ENCODE data around the gene MARCHF3. TPM values are rescaled to one million over a fixed set of nuclear protein-coding genes. Genes with fewer than 3 reads are reported as not detected.

The MARCHF3 gene
- total RNA-seq, 1 experiment from 2014 or later: 0.61 TPM

DNA sequence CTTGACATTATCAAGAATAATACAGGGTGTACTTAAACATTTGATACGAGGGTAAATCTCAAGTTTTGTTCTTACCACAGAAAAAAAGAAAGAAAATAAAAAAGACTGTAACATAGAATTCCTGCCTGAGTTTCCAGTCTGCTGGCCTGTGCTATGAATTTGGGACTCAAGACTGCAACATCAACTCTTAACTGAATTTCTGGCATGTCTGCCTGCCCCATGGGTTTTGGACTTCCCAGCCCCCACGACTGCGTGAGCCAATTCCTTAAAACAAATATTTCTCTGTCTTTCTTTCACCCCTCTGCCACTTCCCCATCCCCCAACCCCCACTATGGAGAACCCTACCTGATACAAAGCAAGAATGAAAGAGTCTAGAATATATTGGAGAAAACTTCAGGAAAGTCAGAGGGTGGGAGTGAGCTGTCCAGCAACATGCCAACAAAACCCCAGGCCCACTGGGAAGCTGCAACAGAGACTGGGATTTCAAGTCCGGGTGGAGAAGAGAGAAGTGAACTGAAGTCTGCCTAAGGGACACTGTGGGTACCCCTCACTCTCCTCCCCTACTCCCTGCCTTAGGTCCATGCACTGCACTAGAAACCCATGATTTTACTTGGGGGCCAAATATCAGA lies 43.0 kb downstream of the MARCHF3 start:
- CTCF ChIA-PET: no interaction called here
- Mint-ChIP-seq H3K9me3 (ENCODE audit: unreplicated experiment) (no peaks in the 10 kb centered on the region), H3K4me1 (ENCODE audit: low read depth, unreplicated experiment) (no peaks in the 10 kb centered on the region), H3K4me3 (ENCODE audit: unreplicated experiment) (no peak overlapping the region), H3K36me3 (ENCODE audit: insufficient read depth, unreplicated experiment) (no peaks in the 10 kb centered on the region), H3K27me3 (ENCODE audit: insufficient read depth, unreplicated experiment) (peaks cover 4% of the 10 kb centered on the region), H3K27ac (ENCODE audit: unreplicated experiment) (no peak overlapping the region)
- TF ChIP-seq, protein P1, sequence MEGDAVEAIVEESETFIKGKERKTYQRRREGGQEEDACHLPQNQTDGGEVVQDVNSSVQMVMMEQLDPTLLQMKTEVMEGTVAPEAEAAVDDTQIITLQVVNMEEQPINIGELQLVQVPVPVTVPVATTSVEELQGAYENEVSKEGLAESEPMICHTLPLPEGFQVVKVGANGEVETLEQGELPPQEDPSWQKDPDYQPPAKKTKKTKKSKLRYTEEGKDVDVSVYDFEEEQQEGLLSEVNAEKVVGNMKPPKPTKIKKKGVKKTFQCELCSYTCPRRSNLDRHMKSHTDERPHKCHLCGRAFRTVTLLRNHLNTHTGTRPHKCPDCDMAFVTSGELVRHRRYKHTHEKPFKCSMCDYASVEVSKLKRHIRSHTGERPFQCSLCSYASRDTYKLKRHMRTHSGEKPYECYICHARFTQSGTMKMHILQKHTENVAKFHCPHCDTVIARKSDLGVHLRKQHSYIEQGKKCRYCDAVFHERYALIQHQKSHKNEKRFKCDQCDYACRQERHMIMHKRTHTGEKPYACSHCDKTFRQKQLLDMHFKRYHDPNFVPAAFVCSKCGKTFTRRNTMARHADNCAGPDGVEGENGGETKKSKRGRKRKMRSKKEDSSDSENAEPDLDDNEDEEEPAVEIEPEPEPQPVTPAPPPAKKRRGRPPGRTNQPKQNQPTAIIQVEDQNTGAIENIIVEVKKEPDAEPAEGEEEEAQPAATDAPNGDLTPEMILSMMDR (IDR thresholded peaks at IDR 0.05; ENCODE audit: insufficient read depth in 1 of 2, low read depth in 1 of 2, low read length in 1 of 2, severe bottlenecking in 1 of 2, unreplicated experiment in 1 of 2): no peak
- DNase-seq: no peak
- Histone ChIP-seq H3K9me3 (no peaks in the 10 kb centered on the region), H3K4me3 (ENCODE audit: low read depth, low read length) (no peak overlapping the region), H3K27me3 (replicated peaks; ENCODE audit: control insufficient read depth, insufficient read depth, low read length) (no peaks in the 10 kb centered on the region), H3K4me1 (no peaks in the 10 kb centered on the region), H3K36me3 (ENCODE audit: control insufficient read depth, insufficient read depth, low read length) (no peaks in the 10 kb centered on the region)
- no TSS peak for BruUV-seq (replicated peaks)
- intact Hi-C loops (cut with micrococcal nuclease; ENCODE audit: unreplicated experiment): no loop called here
- POLR2A ChIA-PET: no interaction called here

DNA sequence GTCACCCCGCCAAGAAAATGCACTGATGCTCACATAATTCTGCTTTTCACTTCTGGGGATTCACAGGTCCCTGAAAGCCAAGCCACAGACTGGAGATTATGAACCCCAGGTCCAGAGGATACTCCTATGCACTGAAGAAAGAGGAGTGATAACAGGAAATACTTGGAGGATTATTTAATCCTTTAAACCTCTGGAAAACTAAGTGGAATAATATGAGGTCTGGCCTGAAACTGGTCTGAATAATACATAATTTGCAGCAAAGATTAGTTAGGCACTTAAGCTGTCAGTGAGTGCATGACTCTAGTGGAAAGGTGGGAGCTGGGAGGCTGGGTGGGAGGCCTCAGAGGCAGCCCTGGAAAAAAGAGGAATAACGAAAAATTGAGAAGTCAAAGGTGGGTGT lies 45.7 kb downstream of the MARCHF3 start:
- H3K36me3 ChIP-seq (ENCODE audit: control insufficient read depth, insufficient read depth, low read length): no peaks in the 10 kb centered on the region
- DNase-seq: no peak
- H3K9me3 ChIP-seq: no peaks in the 10 kb centered on the region
- CTCF ChIA-PET: no interaction called here
- Mint-ChIP-seq H3K9me3 (ENCODE audit: unreplicated experiment) (no peaks in the 10 kb centered on the region), H3K27ac (ENCODE audit: unreplicated experiment) (no peak overlapping the region), H3K4me1 (ENCODE audit: low read depth, unreplicated experiment) (no peaks in the 10 kb centered on the region), H3K4me3 (ENCODE audit: unreplicated experiment) (no peak overlapping the region), H3K36me3 (ENCODE audit: insufficient read depth, unreplicated experiment) (no peaks in the 10 kb centered on the region), H3K27me3 (ENCODE audit: insufficient read depth, unreplicated experiment) (peaks cover 3% of the 10 kb centered on the region)
- H3K4me1 ChIP-seq: no peaks in the 10 kb centered on the region
- POLR2A ChIA-PET: no interaction called here
- TF ChIP-seq, protein P1 (IDR thresholded peaks at IDR 0.05; ENCODE audit: insufficient read depth in 1 of 2, low read depth in 1 of 2, low read length in 1 of 2, severe bottlenecking in 1 of 2, unreplicated experiment in 1 of 2): no peak
- intact Hi-C loops (cut with micrococcal nuclease; ENCODE audit: unreplicated experiment): no loop called here
- no peaks in the 10 kb centered on the region; the same call in 1 of the 2 replicates for H3K27me3 ChIP-seq (replicated peaks; ENCODE audit: control insufficient read depth, insufficient read depth, low read length)
- BruUV-seq (replicated peaks): no TSS peak
- H3K4me3 ChIP-seq (ENCODE audit: low read depth, low read length): no peak overlapping the region

DNA sequence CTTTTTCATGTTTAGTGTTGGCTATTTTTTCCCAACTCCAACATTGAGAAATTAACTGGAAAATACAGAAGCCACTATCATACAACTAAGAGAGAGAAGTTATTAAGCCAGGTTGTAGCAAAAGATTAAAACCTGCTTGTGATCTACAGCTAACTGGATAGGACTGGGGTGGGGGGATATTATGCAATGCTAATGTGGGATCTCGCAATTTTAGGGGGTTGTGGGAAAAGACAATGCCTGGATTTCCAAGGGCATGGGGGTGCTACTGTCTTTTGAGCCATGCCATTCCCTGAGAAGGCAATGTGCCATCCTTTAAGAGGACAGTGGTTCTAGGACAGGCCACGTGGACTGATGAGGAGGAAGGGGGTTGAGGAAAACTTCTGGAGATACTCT lies 46.5 kb downstream of the MARCHF3 start:
- H3K9me3 ChIP-seq: no peaks in the 10 kb centered on the region
- no peak overlapping the region for H3K4me3 Mint-ChIP-seq (ENCODE audit: unreplicated experiment)
- no peak overlapping the region for H3K27ac Mint-ChIP-seq (ENCODE audit: unreplicated experiment)
- H3K9me3 Mint-ChIP-seq (ENCODE audit: unreplicated experiment): no peaks in the 10 kb centered on the region
- TF ChIP-seq, protein P1 (IDR thresholded peaks at IDR 0.05; ENCODE audit: insufficient read depth in 1 of 2, low read depth in 1 of 2, low read length in 1 of 2, severe bottlenecking in 1 of 2, unreplicated experiment in 1 of 2): no peak
- H3K4me1 Mint-ChIP-seq (ENCODE audit: low read depth, unreplicated experiment): no peaks in the 10 kb centered on the region
- no TSS peak for BruUV-seq (replicated peaks)
- peaks cover 3% of the 10 kb centered on the region for H3K27me3 Mint-ChIP-seq (ENCODE audit: insufficient read depth, unreplicated experiment)
- H3K36me3 Mint-ChIP-seq (ENCODE audit: insufficient read depth, unreplicated experiment): no peaks in the 10 kb centered on the region
- CTCF ChIA-PET: no interaction called here
- H3K4me1 ChIP-seq: no peaks in the 10 kb centered on the region
- no peak overlapping the region for H3K4me3 ChIP-seq (ENCODE audit: low read depth, low read length)
- intact Hi-C loops (cut with micrococcal nuclease; ENCODE audit: unreplicated experiment): no loop called here
- no peak for DNase-seq
- H3K27me3 ChIP-seq (replicated peaks; ENCODE audit: control insufficient read depth, insufficient read depth, low read length): no peaks in the 10 kb centered on the region; the same call in 1 of the 2 replicates
- POLR2A ChIA-PET: no interaction called here
- H3K36me3 ChIP-seq (ENCODE audit: control insufficient read depth, insufficient read depth, low read length): no peaks in the 10 kb centered on the region
